GM10266 (cell line): Measurements from ENCODE around the gene ILDR1.

Source experiments
- DNase-seq: peaks from one replicate; pipeline ENCODE4 v3.0.0; 2012; ENCODE audit errors: extremely low spot score
- TF ChIP-seq, protein P1 (sequence below): IDR thresholded peaks from 2 replicates; pipeline ENCODE4 v1.5.1; 2012; ENCODE audit warnings: mild to moderate bottlenecking, low read depth; ENCODE audit not compliant: control insufficient read depth, insufficient read depth; ENCODE audit errors: missing control alignments

Gene ILDR1

DNA sequence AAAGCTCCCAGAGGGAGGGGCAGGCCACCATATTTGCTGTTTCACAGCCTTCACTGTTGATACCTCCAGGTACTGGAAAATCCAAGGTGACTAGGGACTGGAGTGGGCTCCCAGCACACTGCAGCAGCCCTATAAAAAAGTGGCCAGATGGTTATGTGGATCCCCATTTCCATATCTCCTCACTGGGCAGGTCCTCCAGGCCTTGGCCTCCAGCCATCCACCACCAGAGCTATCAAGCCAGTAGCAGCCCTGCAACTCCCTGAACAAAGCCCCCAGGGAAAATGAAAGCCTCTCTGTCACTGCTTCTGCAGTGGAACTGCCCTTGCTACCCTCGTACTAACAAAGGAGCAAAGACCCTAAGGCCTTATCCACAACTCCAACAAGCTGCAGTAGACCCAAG, 58.4 kb downstream of the ILDR1 start:
- TF ChIP-seq, protein P1, sequence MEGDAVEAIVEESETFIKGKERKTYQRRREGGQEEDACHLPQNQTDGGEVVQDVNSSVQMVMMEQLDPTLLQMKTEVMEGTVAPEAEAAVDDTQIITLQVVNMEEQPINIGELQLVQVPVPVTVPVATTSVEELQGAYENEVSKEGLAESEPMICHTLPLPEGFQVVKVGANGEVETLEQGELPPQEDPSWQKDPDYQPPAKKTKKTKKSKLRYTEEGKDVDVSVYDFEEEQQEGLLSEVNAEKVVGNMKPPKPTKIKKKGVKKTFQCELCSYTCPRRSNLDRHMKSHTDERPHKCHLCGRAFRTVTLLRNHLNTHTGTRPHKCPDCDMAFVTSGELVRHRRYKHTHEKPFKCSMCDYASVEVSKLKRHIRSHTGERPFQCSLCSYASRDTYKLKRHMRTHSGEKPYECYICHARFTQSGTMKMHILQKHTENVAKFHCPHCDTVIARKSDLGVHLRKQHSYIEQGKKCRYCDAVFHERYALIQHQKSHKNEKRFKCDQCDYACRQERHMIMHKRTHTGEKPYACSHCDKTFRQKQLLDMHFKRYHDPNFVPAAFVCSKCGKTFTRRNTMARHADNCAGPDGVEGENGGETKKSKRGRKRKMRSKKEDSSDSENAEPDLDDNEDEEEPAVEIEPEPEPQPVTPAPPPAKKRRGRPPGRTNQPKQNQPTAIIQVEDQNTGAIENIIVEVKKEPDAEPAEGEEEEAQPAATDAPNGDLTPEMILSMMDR, result no peak
- DNase-seq, result no peak

DNA sequence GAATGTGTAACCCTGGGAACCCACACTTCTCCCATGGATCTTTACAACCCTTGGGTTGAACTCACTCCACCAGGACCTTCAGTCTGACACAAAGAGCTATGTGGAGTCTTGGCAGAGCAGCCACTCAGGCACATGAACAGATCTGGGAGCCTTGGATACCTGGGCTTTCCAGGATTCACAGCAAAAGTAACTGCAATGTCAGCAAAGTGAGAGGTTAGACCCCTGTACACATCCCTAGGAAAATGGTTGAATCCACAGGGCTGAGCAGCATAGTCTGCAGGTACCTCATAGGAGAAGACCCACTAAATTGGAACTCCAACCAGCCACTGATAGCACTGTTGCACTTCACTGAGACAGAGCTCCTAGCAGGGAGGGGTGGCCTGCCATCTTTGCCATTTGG, 59.6 kb downstream of the ILDR1 start:
- TF ChIP-seq, protein P1, result no peak
- DNase-seq, result no peak

DNA sequence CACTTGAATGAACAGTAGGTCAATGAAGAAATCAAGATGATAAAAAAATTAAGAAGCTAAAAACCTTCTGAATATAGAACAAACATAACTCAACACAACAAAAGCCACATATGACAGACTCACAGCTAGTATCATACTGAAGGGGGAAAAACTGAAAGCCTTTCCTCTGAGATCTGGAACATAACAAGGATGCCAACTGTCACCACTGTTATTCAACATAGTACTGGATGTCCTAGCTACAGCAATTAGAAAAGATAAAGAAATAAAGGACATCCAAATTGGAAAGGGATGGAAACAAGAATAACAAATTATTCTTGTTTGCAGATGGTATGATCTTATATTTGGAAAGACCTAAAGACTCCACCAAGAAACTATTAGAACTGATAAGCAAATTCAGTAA, 60.8 kb downstream of the ILDR1 start:
- TF ChIP-seq, protein P1, result no peak

DNA sequence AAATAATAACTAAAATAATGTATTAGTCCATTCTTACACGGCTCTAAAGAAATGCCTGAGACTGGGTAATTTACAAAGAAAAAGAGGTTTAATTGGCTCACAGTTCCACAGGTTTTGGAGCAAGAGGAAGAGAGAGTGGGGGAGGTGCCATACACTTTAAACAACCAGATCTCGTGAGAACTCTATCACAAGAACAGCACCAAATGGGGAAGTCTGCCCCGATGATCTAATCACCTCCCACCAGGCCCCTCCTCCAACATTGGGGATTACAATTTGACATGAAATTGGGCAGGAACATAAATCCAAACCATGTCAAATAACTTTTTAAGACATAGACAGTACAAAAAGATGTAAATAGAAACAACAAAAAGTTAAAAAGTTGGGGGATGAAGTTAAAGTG, 63.2 kb downstream of the ILDR1 start:
- TF ChIP-seq, protein P1, result no peak
- DNase-seq, result no peak

More for the DNA sequence above, 60.8 kb downstream of the ILDR1 start:
- no peak for DNase-seq

DNA sequence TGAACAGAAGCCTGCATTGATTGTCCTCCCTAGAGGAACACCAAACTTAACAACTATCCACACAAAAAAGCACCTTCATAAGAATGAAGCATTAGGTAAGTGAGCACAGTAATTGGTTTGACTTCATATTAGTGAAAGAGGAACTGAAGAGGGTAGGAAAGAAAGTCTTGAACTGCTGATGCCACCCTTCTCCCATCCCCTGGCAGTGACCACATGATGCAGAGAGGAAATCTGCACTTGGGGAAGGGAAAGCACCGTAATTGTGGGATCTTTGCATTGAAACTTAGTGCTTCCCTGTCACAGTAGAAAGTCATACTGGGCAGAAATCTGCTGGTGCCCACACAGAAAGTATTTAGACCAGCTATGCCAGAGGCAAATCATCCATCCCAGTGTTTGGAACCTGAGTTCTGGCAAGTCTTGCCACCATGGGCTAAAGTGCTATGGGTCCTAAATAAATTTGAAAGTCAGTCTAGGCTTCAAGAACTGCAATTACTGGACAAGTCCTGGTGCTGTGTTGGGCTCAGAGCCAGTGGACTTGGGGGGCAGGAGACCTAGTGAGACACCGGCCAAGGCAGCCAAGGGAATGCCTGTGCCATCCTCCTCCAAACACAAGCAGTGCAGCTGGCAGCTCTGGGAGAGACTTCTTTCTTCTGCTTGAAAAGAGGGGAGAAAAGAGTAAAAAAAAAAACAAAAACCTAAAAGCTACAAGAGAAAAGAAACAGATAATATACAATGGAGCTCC, 64.2 kb downstream of the ILDR1 start:
- TF ChIP-seq, protein P1, result no peak
- no peak for DNase-seq

DNA sequence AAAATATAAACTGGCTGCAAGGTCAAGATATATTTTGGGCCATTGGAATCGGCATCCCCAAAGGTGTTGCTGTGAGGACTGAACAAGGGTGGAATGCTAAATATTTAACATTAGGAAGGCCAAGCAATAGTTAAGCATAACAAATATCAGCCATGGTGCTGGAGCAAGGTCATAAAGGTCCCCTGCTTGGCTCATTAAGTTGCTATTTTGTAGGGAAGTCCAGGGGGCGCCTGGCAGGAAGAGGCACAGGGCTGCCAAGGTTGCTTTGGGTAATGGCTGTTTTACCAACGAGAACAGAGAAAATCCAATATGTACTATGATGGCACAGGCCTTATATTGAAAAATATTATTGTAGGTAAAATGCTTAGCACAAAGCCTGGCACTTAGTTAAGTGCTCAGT, 65.7 kb downstream of the ILDR1 start:
- TF ChIP-seq, protein P1, result no peak
- no peak for DNase-seq

DNA sequence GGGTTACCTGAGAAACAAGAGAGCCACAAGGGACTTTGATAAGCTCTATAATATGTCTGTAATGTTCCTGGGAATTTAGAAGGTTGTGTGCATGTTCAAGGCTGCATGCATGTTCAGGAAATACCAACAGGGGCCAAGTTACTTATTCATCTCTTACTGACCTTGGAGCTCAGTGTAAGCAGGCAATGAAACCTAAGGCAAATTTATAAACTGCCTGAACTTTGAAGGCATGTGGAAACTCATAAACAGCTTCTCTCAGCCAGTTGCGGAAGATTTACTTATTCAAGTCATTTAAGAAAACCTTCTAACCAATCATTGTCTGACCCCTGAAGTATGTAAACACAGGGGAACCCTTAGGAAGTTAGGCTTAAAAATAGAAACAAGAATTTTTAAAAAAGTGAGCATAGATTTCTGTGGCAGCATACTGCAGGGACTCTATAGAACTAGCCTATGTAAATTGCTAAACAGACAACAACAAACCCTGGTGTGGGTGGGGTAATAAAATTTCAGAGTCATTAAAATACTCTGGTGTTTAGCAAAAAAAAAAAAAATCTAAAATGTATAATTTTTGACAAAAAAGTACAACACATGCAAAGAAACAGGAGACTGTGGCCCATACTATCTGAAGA, 70.6 kb downstream of the ILDR1 start:
- TF ChIP-seq, protein P1, result no peak
- DNase-seq, result no peak
